OCI-LY7 (cell line): Measurements from ENCODE around the gene KCTD10. TPM values are rescaled to one million over a fixed set of nuclear protein-coding genes. Genes with fewer than 3 reads are reported as not detected.

ENCODE experiments used
- BruUV-seq: library from RNA; stranded (reverse); fragments of 400-500 nt; replicated peaks from 2 replicates; lab custom pipeline; 2021; lab: Mats Ljungman, UMichigan
- CTCF ChIA-PET: fragments of 300-600 bp; sonication (Branson Sonifier 250); formaldehyde crosslinking; loops from one replicate; lab custom pipeline; 2022; ENCODE audit warnings: antibody characterized with exemption; ENCODE audit not compliant: unreplicated experiment; lab: Charles Lee
- POLR2A ChIA-PET: fragments of 300-600 bp; sonication (Branson Sonifier 250); formaldehyde crosslinking; loops from one replicate; lab custom pipeline; 2022; ENCODE audit warnings: antibody characterized with exemption; lab: Charles Lee
- DNase-seq: peaks from one replicate; pipeline ENCODE4 v3.0.0-alpha.2; 2015; ENCODE audit warnings: low spot score
- H2AFZ ChIP-seq: fragments of 200-600 bp; sonication (generic), shearing (Covaris generic); 2 replicates; pipeline ENCODE4 v1.6.1; 2014; ENCODE audit warnings: mild to moderate bottlenecking, antibody characterized with exemption, low read length, moderate library complexity
- H3K27ac ChIP-seq: fragments of 200-600 bp; sonication (generic); 2 replicates; pipeline ENCODE4 v1.5.1; 2014; ENCODE audit warnings: mixed run types, low read depth, mild to moderate bottlenecking, moderate library complexity, low read length, inconsistent platforms; ENCODE audit not compliant: poor library complexity, severe bottlenecking
- H3K36me3 ChIP-seq: fragments of 200-600 bp; sonication (generic); 2 replicates; pipeline ENCODE4 v1.6.1; 2014; ENCODE audit warnings: mild to moderate bottlenecking, antibody characterized with exemption, low read length, moderate library complexity, mixed read lengths; ENCODE audit not compliant: insufficient read depth
- H3K4me1 ChIP-seq: fragments of 200-600 bp; sonication (generic); 2 replicates; pipeline ENCODE4 v1.5.1; 2014; ENCODE audit warnings: mild to moderate bottlenecking, low read length; ENCODE audit not compliant: insufficient read depth, poor library complexity, severe bottlenecking
- H3K4me2 ChIP-seq: fragments of 200-600 bp; sonication (generic); 2 replicates; pipeline ENCODE4 v1.6.1; 2014; ENCODE audit warnings: mild to moderate bottlenecking, low read length
- H3K4me3 ChIP-seq: fragments of 200-600 bp; sonication (generic); 2 replicates; pipeline ENCODE4 v1.5.1; 2014; ENCODE audit warnings: mild to moderate bottlenecking, low read depth, low read length; ENCODE audit not compliant: poor library complexity, severe bottlenecking
- H3K79me2 ChIP-seq: fragments of 200-600 bp; sonication (generic); 2 replicates; pipeline ENCODE4 v1.6.1; 2016; ENCODE audit warnings: low read depth, mild to moderate bottlenecking, low read length, moderate library complexity, mixed read lengths; ENCODE audit not compliant: insufficient read depth
- H3K9me2 ChIP-seq: fragments of 200-600 bp; sonication (generic); 2 replicates; pipeline ENCODE4 v1.6.1; 2016; ENCODE audit warnings: mild to moderate bottlenecking, low read length, mixed read lengths; ENCODE audit not compliant: insufficient read depth
- H3K9me3 ChIP-seq: fragments of 200-600 bp; sonication (generic); 2 replicates; pipeline ENCODE4 v1.6.1; 2014; ENCODE audit warnings: mild to moderate bottlenecking, mixed run types, low read length, mixed read lengths
- H4K20me1 ChIP-seq: fragments of 200-600 bp; sonication (generic); 2 replicates; pipeline ENCODE4 v1.6.1; 2014; ENCODE audit warnings: mild to moderate bottlenecking, antibody characterized with exemption, low read length, moderate library complexity, mixed read lengths; ENCODE audit not compliant: insufficient read depth
- EZH2phosphoT487 ChIP-seq: fragments of 200-600 bp; sonication (generic); IDR thresholded peaks from 2 replicates; pipeline ENCODE4 v1.6.1; 2018; ENCODE audit warnings: low read depth, borderline replicate concordance, mild to moderate bottlenecking, mixed run types, antibody characterized with exemption, low read length, moderate library complexity, mixed read lengths
- intact Hi-C: fragments of 100-400 bp; cut with micrococcal nuclease; formaldehyde crosslinking; loops from one replicate; pipeline ENCODE4 v1.10.0; 2022; ENCODE audit not compliant: unreplicated experiment
- total RNA-seq, 2 experiments: library from RNA; depleted of rRNA in 1 of 2; stranded (reverse); fragments of >200 nt in 1 of 2; shearing (Covaris generic) in 1 of 2; gene quantifications; 2 replicates each; pipeline ENCODE4 v1.2.3, GENCODE V29; 2014 to 2022
- TF ChIP-seq, protein P1 (sequence below): fragments of 200-600 bp; sonication (generic); conservative IDR thresholded peaks from 2 replicates; pipeline ENCODE4 v1.5.1; 2014; ENCODE audit warnings: mild to moderate bottlenecking, antibody characterized with exemption, low read length, moderate library complexity, mixed read lengths

KCTD10 gene
- total RNA-seq, 2 experiments from 2014 or later: 28.1 to 45.7 TPM

DNA sequence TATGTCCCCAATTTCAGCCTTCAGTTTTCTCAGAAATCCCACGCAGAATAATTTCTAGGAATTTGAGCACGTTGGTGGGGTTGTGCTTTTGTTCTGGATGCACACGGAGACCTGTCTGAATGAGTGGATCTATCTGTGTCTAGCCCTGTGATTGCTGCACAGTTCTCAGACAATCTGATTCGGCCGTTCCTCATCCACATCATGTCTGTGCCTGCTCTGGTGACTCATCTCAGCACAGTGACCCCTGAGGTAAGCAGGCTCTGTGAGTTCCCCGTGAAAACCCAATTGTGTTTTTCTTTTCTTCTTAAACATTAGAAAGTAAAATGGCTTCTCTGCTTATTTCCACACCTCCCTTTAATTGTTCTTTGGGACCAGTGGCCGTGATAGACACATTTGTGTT, 20.6 kb upstream of the KCTD10 start:
- H3K4me1 ChIP-seq: no peaks in the 10 kb centered on the region
- TF ChIP-seq EZH2phosphoT487: no peak
- TF ChIP-seq, protein P1, sequence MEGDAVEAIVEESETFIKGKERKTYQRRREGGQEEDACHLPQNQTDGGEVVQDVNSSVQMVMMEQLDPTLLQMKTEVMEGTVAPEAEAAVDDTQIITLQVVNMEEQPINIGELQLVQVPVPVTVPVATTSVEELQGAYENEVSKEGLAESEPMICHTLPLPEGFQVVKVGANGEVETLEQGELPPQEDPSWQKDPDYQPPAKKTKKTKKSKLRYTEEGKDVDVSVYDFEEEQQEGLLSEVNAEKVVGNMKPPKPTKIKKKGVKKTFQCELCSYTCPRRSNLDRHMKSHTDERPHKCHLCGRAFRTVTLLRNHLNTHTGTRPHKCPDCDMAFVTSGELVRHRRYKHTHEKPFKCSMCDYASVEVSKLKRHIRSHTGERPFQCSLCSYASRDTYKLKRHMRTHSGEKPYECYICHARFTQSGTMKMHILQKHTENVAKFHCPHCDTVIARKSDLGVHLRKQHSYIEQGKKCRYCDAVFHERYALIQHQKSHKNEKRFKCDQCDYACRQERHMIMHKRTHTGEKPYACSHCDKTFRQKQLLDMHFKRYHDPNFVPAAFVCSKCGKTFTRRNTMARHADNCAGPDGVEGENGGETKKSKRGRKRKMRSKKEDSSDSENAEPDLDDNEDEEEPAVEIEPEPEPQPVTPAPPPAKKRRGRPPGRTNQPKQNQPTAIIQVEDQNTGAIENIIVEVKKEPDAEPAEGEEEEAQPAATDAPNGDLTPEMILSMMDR: no peak
- intact Hi-C loops: no loop called here

DNA sequence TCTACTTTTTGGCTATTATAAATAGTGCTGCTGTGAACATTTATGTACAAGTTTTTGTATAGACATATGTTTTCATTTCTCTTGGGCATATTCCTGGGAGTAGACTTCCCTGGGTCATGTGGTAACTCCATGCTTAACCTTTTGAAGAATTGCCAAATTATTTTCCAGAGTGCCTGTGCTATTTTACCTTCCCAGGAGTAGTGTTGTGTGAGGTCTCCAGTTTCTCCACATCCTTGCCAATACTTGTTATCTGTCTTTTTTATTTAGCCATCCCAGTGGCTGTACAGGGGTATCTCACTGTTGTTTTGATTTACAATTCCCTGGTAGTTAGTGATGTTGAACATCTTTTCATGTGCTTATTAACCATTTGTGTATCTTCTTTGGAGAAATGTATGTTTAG, 19.2 kb upstream of the KCTD10 start:
- Histone ChIP-seq H3K4me2 (no peak overlapping the region), H3K27ac (no peak overlapping the region), H3K9me3 (no peaks in the 10 kb centered on the region), H2AFZ (no peak overlapping the region), H3K4me3 (no peak overlapping the region), H4K20me1 (no peaks in the 10 kb centered on the region), H3K4me1 (no peaks in the 10 kb centered on the region), H3K36me3 (peaks cover 58% of the 10 kb centered on the region; the same call in 1 of the 2 replicates), H3K79me2 (no peaks in the 10 kb centered on the region), H3K9me2 (no peaks in the 10 kb centered on the region)
- TF ChIP-seq, protein P1: no peak
- TF ChIP-seq EZH2phosphoT487: no peak
- no TSS peak for BruUV-seq
- no peak for DNase-seq
- ChIA-PET CTCF (no interaction called here), POLR2A (interaction anchor here (0.7 kb wide), 1 partner anchor 19 kb away, joined by 3 read pairs; no protein-coding TSS in a partner anchor)
- intact Hi-C loops: no loop called here

More for the DNA sequence above, 20.6 kb upstream of the KCTD10 start:
- no peak for DNase-seq
- Histone ChIP-seq H3K79me2 (no peaks in the 10 kb centered on the region), H3K27ac (no peak overlapping the region), H3K9me3 (no peaks in the 10 kb centered on the region), H3K36me3 (peaks cover 60% of the 10 kb centered on the region; the same call in 1 of the 2 replicates), H3K4me3 (no peak overlapping the region), H3K9me2 (no peaks in the 10 kb centered on the region), H3K4me2 (no peak overlapping the region), H4K20me1 (no peaks in the 10 kb centered on the region), H2AFZ (no peak overlapping the region)
- no TSS peak for BruUV-seq
- ChIA-PET POLR2A (no interaction called here), CTCF (no interaction called here)

DNA sequence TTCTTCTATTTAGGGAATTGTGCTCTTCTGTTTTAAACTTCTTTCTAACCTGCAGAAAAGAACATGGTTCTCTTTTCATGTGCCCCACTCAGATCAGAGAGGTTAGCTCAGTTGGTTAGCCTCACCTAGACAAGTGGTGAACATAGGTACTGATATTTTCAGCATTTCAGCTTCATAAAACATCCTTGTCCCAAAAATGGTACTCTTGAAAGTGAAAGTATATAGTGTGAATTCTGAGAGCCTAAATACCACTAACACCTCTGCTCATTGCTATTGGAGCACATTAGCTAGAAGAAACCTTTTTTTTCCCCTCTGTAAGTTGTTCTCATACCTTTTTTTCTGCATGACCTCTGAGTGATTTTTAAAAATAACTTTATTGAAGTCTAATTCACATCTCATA, 17.9 kb upstream of the KCTD10 start:
- TF ChIP-seq EZH2phosphoT487: no peak
- TF ChIP-seq, protein P1: no peak
- no peaks in the 10 kb centered on the region for H3K9me3 ChIP-seq
- CTCF ChIA-PET: no interaction called here
- BruUV-seq: no TSS peak
- no peak overlapping the region for H3K27ac ChIP-seq
- no peaks in the 10 kb centered on the region for H3K9me2 ChIP-seq
- peaks cover 58% of the 10 kb centered on the region; the same call in 1 of the 2 replicates for H3K36me3 ChIP-seq
- H3K4me2 ChIP-seq: no peak overlapping the region
- no peak overlapping the region for H3K4me3 ChIP-seq
- intact Hi-C loops: no loop called here
- H3K79me2 ChIP-seq: no peaks in the 10 kb centered on the region
- POLR2A ChIA-PET: no interaction called here
- no peaks in the 10 kb centered on the region for H4K20me1 ChIP-seq
- DNase-seq: no peak
- H3K4me1 ChIP-seq: no peaks in the 10 kb centered on the region
- no peak overlapping the region for H2AFZ ChIP-seq
